Loucy (cell line): Measurements from ENCODE around the gene SLC9A9.

Experiments
- H2AFZ ChIP-seq: fragments of 200-600 bp; sonication (generic); 2 replicates; pipeline ENCODE4 v1.6.0; 2016; ENCODE audit warnings: antibody characterized with exemption, mild to moderate bottlenecking, low read length, moderate library complexity
- H3F3A ChIP-seq: fragments of 200-600 bp; 2 replicates; pipeline ENCODE4 v1.6.0; 2016; ENCODE audit warnings: antibody characterized with exemption, low read depth, mild to moderate bottlenecking
- H3K27me3 ChIP-seq: fragments of 200-600 bp; sonication (generic); 2 replicates; pipeline ENCODE4 v1.6.1; 2014; ENCODE audit warnings: low read length, mild to moderate bottlenecking; ENCODE audit not compliant: insufficient read depth, poor library complexity, severe bottlenecking
- H3K36me3 ChIP-seq: fragments of 200-600 bp; sonication (generic); 2 replicates; pipeline ENCODE4 v1.6.1; 2016; ENCODE audit warnings: low read length; ENCODE audit not compliant: insufficient read depth
- H3K4me1 ChIP-seq: fragments of 200-600 bp; sonication (generic); 2 replicates; pipeline ENCODE4 v1.5.1; 2014; ENCODE audit warnings: low read length, mild to moderate bottlenecking; ENCODE audit not compliant: insufficient read depth, poor library complexity, severe bottlenecking
- H3K4me2 ChIP-seq: fragments of 200-600 bp; sonication (generic); 2 replicates; pipeline ENCODE4 v1.6.0; 2014; ENCODE audit warnings: antibody characterized with exemption, low read length, low read depth, mild to moderate bottlenecking; ENCODE audit not compliant: poor library complexity, severe bottlenecking
- H3K4me3 ChIP-seq: fragments of 200-600 bp; sonication (generic); 2 replicates; pipeline ENCODE4 v1.5.1; 2014; ENCODE audit warnings: low read length, mild to moderate bottlenecking, mixed read lengths; ENCODE audit not compliant: poor library complexity, severe bottlenecking
- H3K79me2 ChIP-seq: fragments of 200-600 bp; sonication (generic); 2 replicates; pipeline ENCODE4 v1.6.1; 2014; ENCODE audit warnings: low read length; ENCODE audit not compliant: insufficient read depth
- H3K9ac ChIP-seq: fragments of 200-600 bp; sonication (generic); 2 replicates; pipeline ENCODE4 v1.6.0; 2014; ENCODE audit warnings: mild to moderate bottlenecking, low read depth, low read length, moderate library complexity; ENCODE audit not compliant: poor library complexity, severe bottlenecking
- H3K9me2 ChIP-seq: fragments of 200-600 bp; sonication (generic); replicated peaks from 2 replicates; pipeline ENCODE4 v1.6.1; 2016; ENCODE audit warnings: low read depth, low read length, mixed read lengths
- H3K9me3 ChIP-seq: fragments of 200-600 bp; sonication (generic); 2 replicates; pipeline ENCODE4 v1.6.1; 2014; ENCODE audit warnings: mild to moderate bottlenecking, antibody characterized with exemption, low read length, low read depth; ENCODE audit not compliant: insufficient read depth
- H4K20me1 ChIP-seq: fragments of 200-600 bp; sonication (generic); 2 replicates; pipeline ENCODE4 v1.6.0; 2014; ENCODE audit warnings: antibody characterized with exemption, low read length, mild to moderate bottlenecking; ENCODE audit not compliant: insufficient read depth, poor library complexity, severe bottlenecking
- CTCF ChIP-seq: fragments of 200-600 bp; sonication (generic); conservative IDR thresholded peaks from 2 replicates; pipeline ENCODE4 v1.5.1; 2014; ENCODE audit warnings: mild to moderate bottlenecking, antibody characterized with exemption, low read length
- EZH2phosphoT487 ChIP-seq: fragments of 200-600 bp; IDR thresholded peaks from 2 replicates; pipeline ENCODE4 v1.6.1; 2018; ENCODE audit warnings: antibody characterized with exemption, mild to moderate bottlenecking, moderate library complexity, borderline replicate concordance

The SLC9A9 gene

GRCh38 chr3:143822798-143823197, 25.5 kb downstream of the SLC9A9 start:
- no peak overlapping the region for H3K4me3 ChIP-seq
- H3K27me3 ChIP-seq: no peaks in the 10 kb centered on the region
- H3F3A ChIP-seq: no peaks in the 10 kb centered on the region
- H3K9me3 ChIP-seq: no peaks in the 10 kb centered on the region
- H4K20me1 ChIP-seq: no peaks in the 10 kb centered on the region
- TF ChIP-seq CTCF (no peak), EZH2phosphoT487 (no peak)
- H3K4me2 ChIP-seq: no peak overlapping the region
- H3K79me2 ChIP-seq: no peaks in the 10 kb centered on the region
- H2AFZ ChIP-seq: 0 out of 2 replicates have a peak overlapping the region, but pooled peaks have one; percentile 5
- no peaks in the 10 kb centered on the region for H3K9me2 ChIP-seq
- no peak overlapping the region for H3K9ac ChIP-seq
- H3K36me3 ChIP-seq: no peaks in the 10 kb centered on the region
- peaks cover 35% of the 10 kb centered on the region for H3K4me1 ChIP-seq

DNA sequence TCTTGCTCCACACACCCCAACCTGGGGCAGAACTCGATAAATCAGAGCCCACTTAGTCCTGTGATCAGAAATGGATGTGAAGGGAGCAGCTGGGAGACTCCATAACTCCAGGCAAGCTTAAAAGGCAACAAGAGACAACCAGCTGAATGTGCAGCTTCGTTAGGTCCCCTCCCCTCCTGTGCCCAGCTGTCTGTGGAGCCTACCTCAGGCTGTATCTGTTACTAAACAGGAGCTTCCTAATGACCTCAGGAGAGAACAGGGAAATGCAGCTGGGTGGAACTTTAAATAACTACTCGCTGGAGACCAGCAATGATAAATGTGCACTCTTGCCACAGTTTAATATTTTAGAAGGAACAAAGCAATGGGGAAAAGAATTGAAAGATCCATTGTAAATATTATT, 25.9 kb downstream of the SLC9A9 start:
- H3K27me3 ChIP-seq: no peaks in the 10 kb centered on the region
- H2AFZ ChIP-seq: 0 out of 2 replicates have a peak overlapping the region, but pooled peaks have one; percentile 5
- no peaks in the 10 kb centered on the region for H3F3A ChIP-seq
- no peak overlapping the region for H3K9ac ChIP-seq
- H3K4me1 ChIP-seq: peaks cover 35% of the 10 kb centered on the region
- H4K20me1 ChIP-seq: no peaks in the 10 kb centered on the region
- H3K9me2 ChIP-seq: no peaks in the 10 kb centered on the region
- no peaks in the 10 kb centered on the region for H3K79me2 ChIP-seq
- no peak for TF ChIP-seq EZH2phosphoT487
- no peak for TF ChIP-seq CTCF
- H3K36me3 ChIP-seq: no peaks in the 10 kb centered on the region
- H3K4me3 ChIP-seq: no peak overlapping the region
- no peaks in the 10 kb centered on the region for H3K9me3 ChIP-seq
- no peak overlapping the region for H3K4me2 ChIP-seq

DNA sequence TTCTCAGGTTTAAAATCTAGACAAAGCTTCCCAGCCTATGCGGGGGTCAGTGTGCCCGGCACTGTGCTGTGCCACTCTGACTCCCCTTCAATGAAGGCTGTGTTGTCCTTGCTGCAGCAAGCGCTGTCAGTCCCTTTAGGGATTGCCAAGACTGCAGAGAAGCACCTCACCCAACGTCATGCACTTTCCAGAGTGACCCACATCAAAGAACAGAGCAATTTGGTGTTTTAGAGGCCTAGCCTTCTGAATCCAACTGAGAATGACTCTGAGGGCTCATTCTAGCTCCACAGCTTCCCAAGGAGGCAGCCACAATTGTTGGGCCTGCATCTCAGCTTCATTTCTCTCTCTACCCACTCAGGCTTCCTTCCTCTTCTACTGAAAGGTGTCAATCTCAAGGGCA, 26.4 kb downstream of the SLC9A9 start:
- Histone ChIP-seq H3K27me3 (no peaks in the 10 kb centered on the region), H3K9me3 (no peaks in the 10 kb centered on the region), H3K9me2 (no peaks in the 10 kb centered on the region), H3K79me2 (no peaks in the 10 kb centered on the region), H3K4me3 (no peak overlapping the region), H4K20me1 (no peaks in the 10 kb centered on the region), H3K4me2 (no peak overlapping the region), H3K36me3 (no peaks in the 10 kb centered on the region), H3K9ac (no peak overlapping the region), H3K4me1 (peaks cover 35% of the 10 kb centered on the region), H2AFZ (0 out of 2 replicates have a peak overlapping the region, but pooled peaks have one; percentile 5), H3F3A (no peaks in the 10 kb centered on the region)
- TF ChIP-seq EZH2phosphoT487 (no peak), CTCF (no peak)
